ENCODE measurements around the gene TCERG1L.
"Not testable (repeated sequence)": the region's sequence is repeated elsewhere in the genome, so short reads cannot be mapped to it uniquely, and the experiment has no call there.

Gene TCERG1L

GRCh38 chr10:131249955-131250344 lies 61.6 kb downstream of the TCERG1L start:
- in situ Hi-C loops (cut with MboI; ENCODE audit: low sequenced_read_pairs): no loop called here

GRCh38 chr10:131249238-131249954 lies 62.1 kb downstream of the TCERG1L start:
- in situ Hi-C loops (cut with MboI; ENCODE audit: low sequenced_read_pairs): no loop called here

GRCh38 chr10:131248376-131249165 lies 63.0 kb downstream of the TCERG1L start:
- in situ Hi-C loops (cut with MboI; ENCODE audit: low sequenced_read_pairs): no loop called here

GRCh38 chr10:131247873-131248272 lies 63.6 kb downstream of the TCERG1L start:
- in situ Hi-C loops (cut with MboI; ENCODE audit: low sequenced_read_pairs): no loop called here

- in situ Hi-C loops (cut with MboI; ENCODE audit: low sequenced_read_pairs): no loop called here
Observed at GRCh38 chr10:131246775-131247174, 64.7 kb downstream of the TCERG1L start.

GRCh38 chr10:131246089-131246488 lies 65.4 kb downstream of the TCERG1L start:
- in situ Hi-C loops (cut with MboI; ENCODE audit: low sequenced_read_pairs): no loop called here

- in situ Hi-C loops (cut with MboI; ENCODE audit: low sequenced_read_pairs): no loop called here
Observed at GRCh38 chr10:131245475-131246059, 66.0 kb downstream of the TCERG1L start.

- in situ Hi-C loops (cut with MboI; ENCODE audit: low sequenced_read_pairs): no loop called here
Observed at GRCh38 chr10:131244836-131245235, 66.7 kb downstream of the TCERG1L start.

- in situ Hi-C loops (cut with MboI; ENCODE audit: low sequenced_read_pairs): no loop called here
Observed at GRCh38 chr10:131243076-131243475, 68.4 kb downstream of the TCERG1L start.

- in situ Hi-C loops (cut with MboI; ENCODE audit: low sequenced_read_pairs): no loop called here
Observed at GRCh38 chr10:131242007-131242406, 69.5 kb downstream of the TCERG1L start.

GRCh38 chr10:131240691-131241090 lies 70.8 kb downstream of the TCERG1L start:
- in situ Hi-C loops (cut with MboI; ENCODE audit: low sequenced_read_pairs): no loop called here

GRCh38 chr10:131239926-131240325 lies 71.6 kb downstream of the TCERG1L start:
- in situ Hi-C loops (cut with MboI; ENCODE audit: low sequenced_read_pairs): no loop called here

GRCh38 chr10:131239450-131239849 lies 72.1 kb downstream of the TCERG1L start:
- in situ Hi-C loops (cut with MboI; ENCODE audit: low sequenced_read_pairs): no loop called here

- in situ Hi-C loops (cut with MboI; ENCODE audit: low sequenced_read_pairs): no loop called here
Observed at GRCh38 chr10:131238669-131239280, 72.7 kb downstream of the TCERG1L start.

GRCh38 chr10:131237991-131238651 lies 73.4 kb downstream of the TCERG1L start:
- in situ Hi-C loops (cut with MboI; ENCODE audit: low sequenced_read_pairs): no loop called here

- in situ Hi-C loops (cut with MboI; ENCODE audit: low sequenced_read_pairs): not testable (repeated sequence)
Observed at GRCh38 chr10:131234606-131235005, 76.9 kb downstream of the TCERG1L start.

- in situ Hi-C loops (cut with MboI; ENCODE audit: low sequenced_read_pairs): no loop called here
Observed at GRCh38 chr10:131233611-131234258, 77.8 kb downstream of the TCERG1L start.

GRCh38 chr10:131231965-131232541 lies 79.5 kb downstream of the TCERG1L start:
- in situ Hi-C loops (cut with MboI; ENCODE audit: low sequenced_read_pairs): no loop called here

- in situ Hi-C loops (cut with MboI; ENCODE audit: low sequenced_read_pairs): no loop called here
Observed at GRCh38 chr10:131231323-131231964, 80.1 kb downstream of the TCERG1L start.

Measured in HL-60/S4 (cell line).